SK-N-SH treated with all-trans-retinoic acid at 6 μM for 48 hours (cell line): ENCODE measurements around the gene OR56B1.

Source experiments
- BACH2 ChIP-seq: fragments of 250-450 bp; sonication (Bioruptor Pico); IDR thresholded peaks from 2 replicates; pipeline ENCODE4 v1.9.0; 2021; ENCODE audit warnings: mild to moderate bottlenecking, borderline replicate concordance
- ISL1 ChIP-seq: fragments of 250-450 bp; sonication (Bioruptor Pico); IDR thresholded peaks from 2 replicates; pipeline ENCODE4 v2.1.2; 2022; ENCODE audit warnings: mild to moderate bottlenecking, moderate library complexity
- OSR1 ChIP-seq: fragments of 250-450 bp; sonication (Bioruptor Pico); IDR thresholded peaks from 2 replicates; pipeline ENCODE4 v1.8.0; 2022; ENCODE audit warnings: moderate library complexity, mild to moderate bottlenecking, inconsistent platforms
- RARB ChIP-seq: fragments of 250-450 bp; sonication (Bioruptor Pico); IDR thresholded peaks from 2 replicates; pipeline ENCODE4 v1.8.0; 2021; ENCODE audit warnings: mild to moderate bottlenecking, moderate library complexity
- TOX ChIP-seq: fragments of 250-450 bp; sonication (Bioruptor Pico); IDR thresholded peaks from 2 replicates; pipeline ENCODE4 v1.8.0; 2021; ENCODE audit warnings: mild to moderate bottlenecking, moderate library complexity, borderline replicate concordance
- ZC3H10 ChIP-seq: fragments of 250-450 bp; sonication (Bioruptor Pico); IDR thresholded peaks from 2 replicates; pipeline ENCODE4 v1.5.1; 2021; ENCODE audit warnings: mild to moderate bottlenecking, moderate library complexity
- ZFP3 ChIP-seq: fragments of 250-450 bp; sonication (Bioruptor Pico); IDR thresholded peaks from 2 replicates; pipeline ENCODE4 v1.5.0; 2020; ENCODE audit warnings: mild to moderate bottlenecking, moderate library complexity
- ZNF565 ChIP-seq: fragments of 450-650 bp; formaldehyde crosslinking; conservative IDR thresholded peaks from 2 replicates; pipeline ENCODE4 v1.5.0; 2020; ENCODE audit warnings: low read depth, mild to moderate bottlenecking, moderate library complexity
- ZNF70 ChIP-seq: fragments of 450-650 bp; formaldehyde crosslinking; IDR thresholded peaks from 2 replicates; pipeline ENCODE4 v1.5.0; 2020; ENCODE audit warnings: mild to moderate bottlenecking, moderate library complexity

- TF ChIP-seq OSR1 (no peak), BACH2 (CRISPR knock-in tag) (no peak), ZNF70 (CRISPR knock-in tag) (no peak), RARB (no peak), ZC3H10 (CRISPR knock-in tag) (no peak), TOX (CRISPR knock-in tag) (no peak), ZNF565 (CRISPR knock-in tag) (no peak), ISL1 (CRISPR knock-in tag) (no peak), ZFP3 (CRISPR knock-in tag) (no peak)
These were observed 23.7 kb upstream of the OR56B1 start for GRCh38 chr11:5712507-5712906.
